ENCODE measurements around the gene KCNK5. TPM values are rescaled to one million over a fixed set of nuclear protein-coding genes. Genes with fewer than 3 reads are reported as not detected.

The KCNK5 gene
- total and polyA plus RNA-seq, 4 donors: 6.0 to 22.0 (median 16.1) TPM

GRCh38 chr6:39173270-39173669 is 56.0 kb downstream of the KCNK5 start:
- 40 to 71% methylated on average over 6 of the region's 6 CpGs for WGBS, 2 donors
- Histone ChIP-seq H3K9ac (ENCODE audit: insufficient read depth in 1 of 2, low read length in 2 of 2) (no peak overlapping the region), H3K27me3 (ENCODE audit: control insufficient read depth in 3 of 3, insufficient read depth in 3 of 3, low read length in 2 of 3) (peaks cover 0 to under 1% (median 0%) of the 10 kb centered on the region in 3 donors), H3K27ac (ENCODE audit: low read depth in 1 of 2, low read length in 1 of 2) (no peak overlapping the region), H3K4me3 (no peak overlapping the region), H3K4me1 (ENCODE audit: control insufficient read depth in 5 of 5, insufficient read depth in 5 of 5, low read length in 5 of 5) (peaks cover 0 to 8% (median 0%) of the 10 kb centered on the region in 5 donors), H3K36me3 (ENCODE audit: control insufficient read depth in 4 of 4, insufficient read depth in 4 of 4, low read length in 4 of 4) (no peaks in the 10 kb centered on the region), H3K9me3 (ENCODE audit: control insufficient read depth in 4 of 4, insufficient read depth in 3 of 4, low read length in 3 of 4) (peaks cover 0 to 8% (median 4%) of the 10 kb centered on the region in 4 donors)
- no peak for DNase-seq
- TF ChIP-seq CTCF (IDR thresholded peaks at IDR 0.05; ENCODE audit: control extremely low read depth, extremely low read depth): no peak
- no peak for ATAC-seq (ENCODE audit: insufficient read depth, low FRiP score)

GRCh38 chr6:39172377-39172757 is 56.9 kb downstream of the KCNK5 start:
- peaks cover 0 to 8% (median 0%) of the 10 kb centered on the region in 5 donors for H3K4me1 ChIP-seq (ENCODE audit: control insufficient read depth in 5 of 5, insufficient read depth in 5 of 5, low read length in 5 of 5)
- H3K36me3 ChIP-seq (ENCODE audit: control insufficient read depth in 4 of 4, insufficient read depth in 4 of 4, low read length in 4 of 4): no peaks in the 10 kb centered on the region
- H3K27me3 ChIP-seq (ENCODE audit: control insufficient read depth in 3 of 3, insufficient read depth in 3 of 3, low read length in 2 of 3): peaks cover 0 to 3% (median 0%) of the 10 kb centered on the region in 3 donors
- H3K9me3 ChIP-seq (ENCODE audit: control insufficient read depth in 4 of 4, insufficient read depth in 3 of 4, low read length in 3 of 4): peaks cover 0 to 7% (median 4%) of the 10 kb centered on the region in 4 donors
- TF ChIP-seq CTCF (IDR thresholded peaks at IDR 0.05; ENCODE audit: control extremely low read depth, extremely low read depth): no peak
- H3K9ac ChIP-seq (ENCODE audit: insufficient read depth in 1 of 2, low read length in 2 of 2): no peak overlapping the region
- no peak overlapping the region for H3K4me3 ChIP-seq
- no peak for ATAC-seq (ENCODE audit: insufficient read depth, low FRiP score)
- WGBS, 2 donors: 65 to 72% methylated on average over 5 of the region's 5 CpGs
- no peak for DNase-seq
- H3K27ac ChIP-seq (ENCODE audit: low read depth in 1 of 2, low read length in 1 of 2): no peak overlapping the region

- no peak for TF ChIP-seq CTCF (IDR thresholded peaks at IDR 0.05; ENCODE audit: control extremely low read depth, extremely low read depth)
- WGBS, 2 donors: 88 to 89% methylated on average over 4 of the region's 4 CpGs
- ATAC-seq (ENCODE audit: insufficient read depth, low FRiP score): no peak
Measured at GRCh38 chr6:39171489-39172376, 57.5 kb downstream of the KCNK5 start.

More at GRCh38 chr6:39171489-39172376, 57.5 kb downstream of the KCNK5 start:
- no peak overlapping the region for H3K4me3 ChIP-seq
- no peak overlapping the region for H3K9ac ChIP-seq (ENCODE audit: insufficient read depth in 1 of 2, low read length in 2 of 2)
- H3K27me3 ChIP-seq (ENCODE audit: control insufficient read depth in 3 of 3, insufficient read depth in 3 of 3, low read length in 2 of 3): peaks cover 0 to 3% (median 0%) of the 10 kb centered on the region in 3 donors
- DNase-seq: no peak
- peaks cover 0 to 6% (median 3%) of the 10 kb centered on the region in 4 donors for H3K9me3 ChIP-seq (ENCODE audit: control insufficient read depth in 4 of 4, insufficient read depth in 3 of 4, low read length in 3 of 4)
- H3K36me3 ChIP-seq (ENCODE audit: control insufficient read depth in 4 of 4, insufficient read depth in 4 of 4, low read length in 4 of 4): no peaks in the 10 kb centered on the region
- H3K27ac ChIP-seq (ENCODE audit: low read depth in 1 of 2, low read length in 1 of 2): no peak overlapping the region
- peaks cover 0 to 8% (median 0%) of the 10 kb centered on the region in 5 donors for H3K4me1 ChIP-seq (ENCODE audit: control insufficient read depth in 5 of 5, insufficient read depth in 5 of 5, low read length in 5 of 5)
